Measurements from ENCODE around the gene GLCE. TPM values are rescaled to one million over a fixed set of nuclear protein-coding genes. Genes with fewer than 3 reads are reported as not detected.

The GLCE gene
- total and polyA plus RNA-seq, 10 of the 15 experiments (the other 5 are each of a cell fraction or from before 2014, with no cell fraction given), result 2.1 to 11.9 (median 2.9) TPM

DNA sequence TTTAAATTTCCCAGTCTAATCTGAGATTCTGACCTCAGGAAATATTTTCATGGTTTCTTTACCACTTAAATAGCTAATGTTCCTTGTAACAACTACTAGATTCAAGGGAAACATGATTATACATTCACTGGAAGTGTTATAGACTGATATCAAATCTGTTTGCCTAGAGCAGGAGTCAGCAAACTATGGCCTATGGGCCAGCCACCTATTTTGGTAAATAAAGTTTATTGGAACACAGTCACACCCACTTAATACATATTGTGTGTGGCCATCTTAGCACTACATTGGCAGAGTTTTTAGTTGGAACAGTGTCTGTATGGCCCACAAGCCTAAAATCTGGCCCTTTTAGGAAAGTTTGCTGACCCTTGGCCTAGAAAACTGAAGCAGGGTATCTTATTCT is 50.1 kb downstream of the GLCE start:
- Histone ChIP-seq H3K9ac (ENCODE audit: control insufficient read depth, insufficient read depth, low read length) (no peak overlapping the region), H3K27ac (ENCODE audit: control insufficient read depth, insufficient read depth) (no peak overlapping the region), H3K4me3 (no peak overlapping the region), H3K36me3 (ENCODE audit: control insufficient read depth in 2 of 2, insufficient read depth in 2 of 2, low read length in 1 of 2) (no peaks in the 10 kb centered on the region), H4K20me1 (ENCODE audit: control insufficient read depth, insufficient read depth) (no peaks in the 10 kb centered on the region), H3K79me2 (ENCODE audit: control insufficient read depth, insufficient read depth, low read length) (no peaks in the 10 kb centered on the region), H3K4me2 (ENCODE audit: control insufficient read depth, insufficient read depth) (no peak overlapping the region), H2AFZ (ENCODE audit: control insufficient read depth, low read depth, low read length) (no peak overlapping the region), H3K27me3 (replicated peaks in 1 of 2; ENCODE audit: control insufficient read depth in 2 of 2, insufficient read depth in 2 of 2, low read length in 1 of 2) (no peaks in the 10 kb centered on the region), H3K9me3 (replicated peaks; ENCODE audit: control insufficient read depth, insufficient read depth, low read length) (no peaks in the 10 kb centered on the region), H3K4me1 (ENCODE audit: control insufficient read depth, insufficient read depth, low read length) (no peaks in the 10 kb centered on the region)
- intact Hi-C loops (cut with micrococcal nuclease; ENCODE audit: unreplicated experiment) (no loop called here), in situ Hi-C loops (cut with MboI) (no loop called here)
- BruUV-seq (replicated peaks), result no TSS peak
- RAD21 ChIA-PET (ENCODE audit: unreplicated experiment), result interaction anchor here (0.9 kb wide), 1 partner anchor 49 kb away, joined by 3 read pairs; no protein-coding TSS in a partner anchor
- ATAC-seq, result no peak
- TF ChIP-seq RUNX3 (IDR thresholded peaks at IDR 0.05; ENCODE audit: low read length), result no peak
- POLR2A ChIA-PET, result interaction anchor here (1.2 kb wide), 1 partner anchor 50 kb away, joined by 3 read pairs; the partner anchor contains the start of gene GLCE
- no peak for DNase-seq (ENCODE audit: low read depth, low spot score)
- SMC1A ChIA-PET (ENCODE audit: uncharacterized antibody, unreplicated experiment), result interaction anchor here (1.1 to 1.5 kb wide), 3 partner anchors 14 to 106 kb away, joined by 4 read pairs; no protein-coding TSS in a partner anchor
- CTCF ChIA-PET, result interaction anchor here (0.7 to 0.8 kb wide), 2 partner anchors 25 to 104 kb away, joined by 3 read pairs; no protein-coding TSS in a partner anchor
- FAIRE-seq, result no peak

DNA sequence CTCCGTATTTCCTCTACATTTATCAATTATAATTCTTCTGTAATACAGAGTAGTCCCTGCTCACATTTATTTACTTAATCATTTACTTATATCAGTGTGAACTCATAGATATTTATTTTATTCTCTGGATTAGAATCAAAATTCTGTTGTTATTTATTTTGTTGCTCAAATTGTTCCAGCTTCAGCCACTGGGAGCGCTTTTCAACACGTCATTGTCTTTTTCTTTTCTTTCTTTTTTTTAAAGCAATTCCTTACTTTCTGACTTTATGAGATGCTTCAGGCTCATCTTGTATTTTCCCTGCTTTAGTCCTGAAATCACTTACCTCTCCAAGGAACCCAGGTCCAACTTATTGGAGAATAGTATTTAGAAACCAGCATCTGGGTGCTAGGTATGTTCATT is 53.4 kb downstream of the GLCE start:
- Histone ChIP-seq H3K27me3 (replicated peaks in 1 of 2; ENCODE audit: control insufficient read depth in 2 of 2, insufficient read depth in 2 of 2, low read length in 1 of 2) (no peaks in the 10 kb centered on the region), H3K4me1 (ENCODE audit: control insufficient read depth, insufficient read depth, low read length) (no peaks in the 10 kb centered on the region), H3K9me3 (replicated peaks; ENCODE audit: control insufficient read depth, insufficient read depth, low read length) (no peaks in the 10 kb centered on the region), H3K27ac (ENCODE audit: control insufficient read depth, insufficient read depth) (no peak overlapping the region), H3K4me2 (ENCODE audit: control insufficient read depth, insufficient read depth) (no peak overlapping the region), H3K79me2 (ENCODE audit: control insufficient read depth, insufficient read depth, low read length) (no peaks in the 10 kb centered on the region), H3K36me3 (ENCODE audit: control insufficient read depth in 2 of 2, insufficient read depth in 2 of 2, low read length in 1 of 2) (no peaks in the 10 kb centered on the region), H3K4me3 (no peak overlapping the region), H4K20me1 (ENCODE audit: control insufficient read depth, insufficient read depth) (no peaks in the 10 kb centered on the region), H3K9ac (ENCODE audit: control insufficient read depth, insufficient read depth, low read length) (no peak overlapping the region), H2AFZ (ENCODE audit: control insufficient read depth, low read depth, low read length) (no peak overlapping the region)
- FAIRE-seq (no peak), ATAC-seq (no peak), DNase-seq (ENCODE audit: low read depth, low spot score) (no peak)
- WGBS (ENCODE audit: insufficient coverage, insufficient replicate concordance, low lambda C conversion rate, missing lambda C conversion rate), result 50% methylated on average over 3 of the region's 3 CpGs
- SMC1A ChIA-PET (ENCODE audit: uncharacterized antibody, unreplicated experiment), result no interaction called here
- RAD21 ChIA-PET (ENCODE audit: unreplicated experiment), result no interaction called here
- intact Hi-C loops (cut with micrococcal nuclease; ENCODE audit: unreplicated experiment) (no loop called here), in situ Hi-C loops (cut with MboI) (no loop called here)
- CTCF ChIA-PET, result no interaction called here
- POLR2A ChIA-PET, result no interaction called here
- no TSS peak for BruUV-seq (replicated peaks)
- no peak for TF ChIP-seq HDAC2 (IDR thresholded peaks at IDR 0.05)
- no peak for TF ChIP-seq CREM (IDR thresholded peaks at IDR 0.05; ENCODE audit: low read depth)
- TF ChIP-seq SMAD1 (IDR thresholded peaks at IDR 0.05; ENCODE audit: low read depth, partially characterized antibody), result no peak
- TF ChIP-seq NR2C2 (IDR thresholded peaks at IDR 0.05; ENCODE audit: borderline replicate concordance, control insufficient read depth, insufficient read length, low read depth), result no peak
- TF ChIP-seq, protein P1, sequence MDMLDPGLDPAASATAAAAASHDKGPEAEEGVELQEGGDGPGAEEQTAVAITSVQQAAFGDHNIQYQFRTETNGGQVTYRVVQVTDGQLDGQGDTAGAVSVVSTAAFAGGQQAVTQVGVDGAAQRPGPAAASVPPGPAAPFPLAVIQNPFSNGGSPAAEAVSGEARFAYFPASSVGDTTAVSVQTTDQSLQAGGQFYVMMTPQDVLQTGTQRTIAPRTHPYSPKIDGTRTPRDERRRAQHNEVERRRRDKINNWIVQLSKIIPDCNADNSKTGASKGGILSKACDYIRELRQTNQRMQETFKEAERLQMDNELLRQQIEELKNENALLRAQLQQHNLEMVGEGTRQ (IDR thresholded peaks at IDR 0.05; ENCODE audit: borderline replicate concordance, low read depth, low read length), result no peak
- TF ChIP-seq, protein P2, sequence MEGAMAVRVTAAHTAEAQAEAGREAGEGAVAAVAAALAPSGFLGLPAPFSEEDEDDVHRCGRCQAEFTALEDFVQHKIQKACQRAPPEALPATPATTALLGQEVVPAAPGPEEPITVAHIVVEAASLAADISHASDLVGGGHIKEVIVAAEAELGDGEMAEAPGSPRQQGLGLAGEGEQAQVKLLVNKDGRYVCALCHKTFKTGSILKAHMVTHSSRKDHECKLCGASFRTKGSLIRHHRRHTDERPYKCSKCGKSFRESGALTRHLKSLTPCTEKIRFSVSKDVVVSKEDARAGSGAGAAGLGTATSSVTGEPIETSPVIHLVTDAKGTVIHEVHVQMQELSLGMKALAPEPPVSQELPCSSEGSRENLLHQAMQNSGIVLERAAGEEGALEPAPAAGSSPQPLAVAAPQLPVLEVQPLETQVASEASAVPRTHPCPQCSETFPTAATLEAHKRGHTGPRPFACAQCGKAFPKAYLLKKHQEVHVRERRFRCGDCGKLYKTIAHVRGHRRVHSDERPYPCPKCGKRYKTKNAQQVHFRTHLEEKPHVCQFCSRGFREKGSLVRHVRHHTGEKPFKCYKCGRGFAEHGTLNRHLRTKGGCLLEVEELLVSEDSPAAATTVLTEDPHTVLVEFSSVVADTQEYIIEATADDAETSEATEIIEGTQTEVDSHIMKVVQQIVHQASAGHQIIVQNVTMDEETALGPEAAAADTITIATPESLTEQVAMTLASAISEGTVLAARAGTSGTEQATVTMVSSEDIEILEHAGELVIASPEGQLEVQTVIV (IDR thresholded peaks at IDR 0.05; ENCODE audit: borderline replicate concordance, partially characterized antibody), result no peak
- TF ChIP-seq, protein P3, sequence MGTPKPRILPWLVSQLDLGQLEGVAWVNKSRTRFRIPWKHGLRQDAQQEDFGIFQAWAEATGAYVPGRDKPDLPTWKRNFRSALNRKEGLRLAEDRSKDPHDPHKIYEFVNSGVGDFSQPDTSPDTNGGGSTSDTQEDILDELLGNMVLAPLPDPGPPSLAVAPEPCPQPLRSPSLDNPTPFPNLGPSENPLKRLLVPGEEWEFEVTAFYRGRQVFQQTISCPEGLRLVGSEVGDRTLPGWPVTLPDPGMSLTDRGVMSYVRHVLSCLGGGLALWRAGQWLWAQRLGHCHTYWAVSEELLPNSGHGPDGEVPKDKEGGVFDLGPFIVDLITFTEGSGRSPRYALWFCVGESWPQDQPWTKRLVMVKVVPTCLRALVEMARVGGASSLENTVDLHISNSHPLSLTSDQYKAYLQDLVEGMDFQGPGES (IDR thresholded peaks at IDR 0.05), result no peak
- TF ChIP-seq SREBF2 (IDR thresholded peaks at IDR 0.05; ENCODE audit: low read length), result no peak
- no peak for TF ChIP-seq CHD1 (IDR thresholded peaks at IDR 0.05; ENCODE audit: low read depth, low read length)
- TF ChIP-seq, protein P4, sequence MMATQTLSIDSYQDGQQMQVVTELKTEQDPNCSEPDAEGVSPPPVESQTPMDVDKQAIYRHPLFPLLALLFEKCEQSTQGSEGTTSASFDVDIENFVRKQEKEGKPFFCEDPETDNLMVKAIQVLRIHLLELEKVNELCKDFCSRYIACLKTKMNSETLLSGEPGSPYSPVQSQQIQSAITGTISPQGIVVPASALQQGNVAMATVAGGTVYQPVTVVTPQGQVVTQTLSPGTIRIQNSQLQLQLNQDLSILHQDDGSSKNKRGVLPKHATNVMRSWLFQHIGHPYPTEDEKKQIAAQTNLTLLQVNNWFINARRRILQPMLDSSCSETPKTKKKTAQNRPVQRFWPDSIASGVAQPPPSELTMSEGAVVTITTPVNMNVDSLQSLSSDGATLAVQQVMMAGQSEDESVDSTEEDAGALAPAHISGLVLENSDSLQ (IDR thresholded peaks at IDR 0.05), result no peak
- no peak for TF ChIP-seq POLR2A (IDR thresholded peaks at IDR 0.05; ENCODE audit: low read depth, low read length)
- no peak for TF ChIP-seq RAD21 (IDR thresholded peaks at IDR 0.05; ENCODE audit: insufficient read depth, low read depth, low read length)
- no peak for TF ChIP-seq SMAD5 (IDR thresholded peaks at IDR 0.05; ENCODE audit: low read depth)

Data from GM12878 (cell line).